Measurements from ENCODE around the gene MMP15.
"Not testable (repeated sequence)": the region's sequence is repeated elsewhere in the genome, so short reads cannot be mapped to it uniquely, and the experiment has no call there.

MMP15 gene

GRCh38 chr16:58002416-58002800 is 23.1 kb upstream of the MMP15 start:
- in situ Hi-C loops (cut with HindIII; ENCODE audit: low sequenced_read_pairs): no loop called here
- TF ChIP-seq CTCF (IDR thresholded peaks at IDR 0.05; ENCODE audit: low read depth, low read length, missing control alignments): no peak
- no peak for DNase-seq (ENCODE audit: low read depth)
- no peak overlapping the region for H3K4me3 ChIP-seq (ENCODE audit: low read depth, low read length)

GRCh38 chr16:58002936-58003335 is 22.6 kb upstream of the MMP15 start:
- no peak for DNase-seq (ENCODE audit: low read depth)
- no peak overlapping the region for H3K4me3 ChIP-seq (ENCODE audit: low read depth, low read length)
- TF ChIP-seq CTCF (IDR thresholded peaks at IDR 0.05; ENCODE audit: low read depth, low read length, missing control alignments): no peak
- in situ Hi-C loops (cut with HindIII; ENCODE audit: low sequenced_read_pairs): no loop called here

GRCh38 chr16:58004736-58005135 is 20.8 kb upstream of the MMP15 start:
- in situ Hi-C loops (cut with HindIII; ENCODE audit: low sequenced_read_pairs); DNase-seq (ENCODE audit: low read depth); H3K4me3 ChIP-seq (ENCODE audit: low read depth, low read length): not testable (repeated sequence)

GRCh38 chr16:58009856-58010416 is 15.6 kb upstream of the MMP15 start:
- in situ Hi-C loops (cut with HindIII; ENCODE audit: low sequenced_read_pairs): no loop called here
- TF ChIP-seq CTCF (IDR thresholded peaks at IDR 0.05; ENCODE audit: low read depth, low read length, missing control alignments): no peak

GRCh38 chr16:58010886-58011285 is 14.7 kb upstream of the MMP15 start:
- TF ChIP-seq CTCF (IDR thresholded peaks at IDR 0.05; ENCODE audit: low read depth, low read length, missing control alignments): no peak
- in situ Hi-C loops (cut with HindIII; ENCODE audit: low sequenced_read_pairs): no loop called here

More at GRCh38 chr16:58009856-58010416, 15.6 kb upstream of the MMP15 start:
- H3K4me3 ChIP-seq (ENCODE audit: low read depth, low read length): no peak overlapping the region
- DNase-seq (ENCODE audit: low read depth): no peak

GRCh38 chr16:58011652-58012051 is 13.9 kb upstream of the MMP15 start:
- in situ Hi-C loops (cut with HindIII; ENCODE audit: low sequenced_read_pairs): no loop called here
- TF ChIP-seq CTCF (IDR thresholded peaks at IDR 0.05; ENCODE audit: low read depth, low read length, missing control alignments): no peak
- peak; percentile 39 for DNase-seq (ENCODE audit: low read depth)
- H3K4me3 ChIP-seq (ENCODE audit: low read depth, low read length): no peak overlapping the region

More at GRCh38 chr16:58010886-58011285, 14.7 kb upstream of the MMP15 start:
- no peak overlapping the region for H3K4me3 ChIP-seq (ENCODE audit: low read depth, low read length)
- DNase-seq (ENCODE audit: low read depth): no peak

- no peak for DNase-seq (ENCODE audit: low read depth)
- H3K4me3 ChIP-seq (ENCODE audit: low read depth, low read length): no peak overlapping the region
- no peak for TF ChIP-seq CTCF (IDR thresholded peaks at IDR 0.05; ENCODE audit: low read depth, low read length, missing control alignments)
- in situ Hi-C loops (cut with HindIII; ENCODE audit: low sequenced_read_pairs): no loop called here
Observed at GRCh38 chr16:58012481-58012880, 13.1 kb upstream of the MMP15 start.

All from astrocyte of the cerebellum (primary cell).